Peyer's patch (tissue), 4 donors: ENCODE results near the gene NFE2L1. TPM values are rescaled to one million over a fixed set of nuclear protein-coding genes. Genes with fewer than 3 reads are reported as not detected.
"Not testable (repeated sequence)": the region's sequence is repeated elsewhere in the genome, so short reads cannot be mapped to it uniquely, and the experiment has no call there.

Source experiments
- DNase-seq, 3 donors: peaks; one replicate each; pipeline ENCODE4 v3.0.0-alpha.2; 2017 to 2019
- H3K27ac ChIP-seq, 4 donors: fragments of 200-600 bp; sonication (generic); one replicate each; pipeline ENCODE4 v1.5.1; 2016 to 2019
- H3K27me3 ChIP-seq, 2 donors: fragments of 200-600 bp; sonication (generic); one replicate each; pipeline ENCODE4 v1.5.1; 2019
- H3K36me3 ChIP-seq, 3 donors: fragments of 200-600 bp; sonication (generic); one replicate each; pipeline ENCODE4 v1.5.1; 2016 to 2019
- H3K4me1 ChIP-seq, 4 donors: fragments of 200-600 bp; sonication (generic); one replicate each; pipeline ENCODE4 v1.5.1; 2016 to 2019
- H3K4me3 ChIP-seq, 4 donors: fragments of 200-600 bp; sonication (generic); 1 replicate in 3 of 4; 2 replicates in 1 of 4; pipeline ENCODE4 v1.5.1; 2016 to 2019; ENCODE audit warnings: mild to moderate bottlenecking in 1 of 4
- H3K9me3 ChIP-seq, 4 donors: fragments of 200-600 bp; sonication (generic); one replicate each; pipeline ENCODE4 v1.5.1; 2016 to 2019; ENCODE audit warnings: mild to moderate bottlenecking in 1 of 4
- POLR2A ChIP-seq, 2 donors: fragments of 450-650 bp; IDR thresholded peaks; one replicate each; pipeline ENCODE4 v1.5.1; 2017; ENCODE audit warnings: antibody characterized with exemption in 2 of 2, mild to moderate bottlenecking in 2 of 2, moderate library complexity in 2 of 2
- total RNA-seq, 4 donors: library from RNA; depleted of rRNA; stranded (reverse); fragments of >200 nt; gene quantifications; one replicate each; pipeline ENCODE4 v1.1.0, GENCODE V29; 2016
- TF ChIP-seq, protein P1 (sequence below), 6 experiments: fragments of 450-650 bp in 4 of 6; fragments of 200-600 bp in 2 of 6; sonication (generic) in 1 of 6; IDR thresholded peaks; one replicate each; pipeline ENCODE4 v1.5.1; 2017 to 2019; ENCODE audit warnings: antibody characterized with exemption in 6 of 6, mild to moderate bottlenecking in 3 of 6, moderate library complexity in 1 of 6

The NFE2L1 gene
- total RNA-seq, 4 donors from 2014 or later = 89.1 to 228 (median 217) TPM

DNA sequence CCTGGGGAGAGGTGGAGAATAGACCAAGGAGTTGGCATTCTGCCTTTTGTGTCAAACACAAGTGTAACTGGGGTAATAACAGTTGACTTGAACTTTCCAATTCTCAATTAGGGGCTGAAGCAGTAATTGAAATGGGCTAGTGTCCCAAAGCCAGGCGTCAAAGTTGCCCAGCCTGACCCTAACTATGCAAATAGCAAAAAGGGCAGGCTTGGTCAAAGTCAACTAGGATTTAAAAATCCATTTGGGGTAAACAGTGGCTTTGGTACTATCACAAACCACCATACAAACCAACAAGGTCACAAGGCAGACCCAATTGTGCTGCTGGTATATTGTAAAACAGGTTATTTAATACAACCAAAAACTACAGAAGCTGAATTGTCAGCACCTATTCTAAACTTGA, 18.0 kb downstream of the NFE2L1 start:
- Histone ChIP-seq H3K4me1 (no peaks in the 10 kb centered on the region), H3K36me3 (peaks cover 0 to 80% (median 0%) of the 10 kb centered on the region in 3 donors), H3K27ac (no peak overlapping the region), H3K4me3 (no peak overlapping the region), H3K27me3 (no peaks in the 10 kb centered on the region), H3K9me3 (no peaks in the 10 kb centered on the region)
- DNase-seq = no peak
- TF ChIP-seq, protein P1, sequence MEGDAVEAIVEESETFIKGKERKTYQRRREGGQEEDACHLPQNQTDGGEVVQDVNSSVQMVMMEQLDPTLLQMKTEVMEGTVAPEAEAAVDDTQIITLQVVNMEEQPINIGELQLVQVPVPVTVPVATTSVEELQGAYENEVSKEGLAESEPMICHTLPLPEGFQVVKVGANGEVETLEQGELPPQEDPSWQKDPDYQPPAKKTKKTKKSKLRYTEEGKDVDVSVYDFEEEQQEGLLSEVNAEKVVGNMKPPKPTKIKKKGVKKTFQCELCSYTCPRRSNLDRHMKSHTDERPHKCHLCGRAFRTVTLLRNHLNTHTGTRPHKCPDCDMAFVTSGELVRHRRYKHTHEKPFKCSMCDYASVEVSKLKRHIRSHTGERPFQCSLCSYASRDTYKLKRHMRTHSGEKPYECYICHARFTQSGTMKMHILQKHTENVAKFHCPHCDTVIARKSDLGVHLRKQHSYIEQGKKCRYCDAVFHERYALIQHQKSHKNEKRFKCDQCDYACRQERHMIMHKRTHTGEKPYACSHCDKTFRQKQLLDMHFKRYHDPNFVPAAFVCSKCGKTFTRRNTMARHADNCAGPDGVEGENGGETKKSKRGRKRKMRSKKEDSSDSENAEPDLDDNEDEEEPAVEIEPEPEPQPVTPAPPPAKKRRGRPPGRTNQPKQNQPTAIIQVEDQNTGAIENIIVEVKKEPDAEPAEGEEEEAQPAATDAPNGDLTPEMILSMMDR (IDR thresholded peaks at IDR 0.05) = no peak
- TF ChIP-seq POLR2A (IDR thresholded peaks at IDR 0.05) = no peak

DNA sequence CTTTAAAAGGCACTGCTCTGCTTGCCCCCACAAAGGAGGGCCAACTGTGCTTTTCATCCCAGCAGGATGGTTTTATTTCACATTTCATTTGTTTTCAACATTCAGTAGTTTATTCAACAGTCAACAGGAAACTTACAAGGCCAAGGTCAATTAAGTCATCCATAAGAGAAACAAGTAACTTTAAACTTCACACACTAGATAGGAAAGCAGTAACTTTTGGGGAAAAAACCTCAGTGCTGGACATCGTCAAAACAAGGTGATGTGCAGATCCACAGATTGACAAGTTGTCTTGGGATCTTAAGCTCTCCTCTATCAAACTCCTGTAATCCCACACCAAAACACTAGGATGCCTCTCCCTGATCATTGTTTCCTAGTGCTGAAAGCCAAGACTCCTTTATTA, 18.5 kb downstream of the NFE2L1 start:
- Histone ChIP-seq H3K36me3 (peaks cover 0 to 77% (median 0%) of the 10 kb centered on the region in 3 donors), H3K27me3 (no peaks in the 10 kb centered on the region), H3K4me3 (no peak overlapping the region), H3K4me1 (no peaks in the 10 kb centered on the region), H3K27ac (no peak overlapping the region), H3K9me3 (no peaks in the 10 kb centered on the region)
- no peak for DNase-seq
- TF ChIP-seq, protein P1 (IDR thresholded peaks at IDR 0.05) = no peak
- TF ChIP-seq POLR2A (IDR thresholded peaks at IDR 0.05) = no peak

DNA sequence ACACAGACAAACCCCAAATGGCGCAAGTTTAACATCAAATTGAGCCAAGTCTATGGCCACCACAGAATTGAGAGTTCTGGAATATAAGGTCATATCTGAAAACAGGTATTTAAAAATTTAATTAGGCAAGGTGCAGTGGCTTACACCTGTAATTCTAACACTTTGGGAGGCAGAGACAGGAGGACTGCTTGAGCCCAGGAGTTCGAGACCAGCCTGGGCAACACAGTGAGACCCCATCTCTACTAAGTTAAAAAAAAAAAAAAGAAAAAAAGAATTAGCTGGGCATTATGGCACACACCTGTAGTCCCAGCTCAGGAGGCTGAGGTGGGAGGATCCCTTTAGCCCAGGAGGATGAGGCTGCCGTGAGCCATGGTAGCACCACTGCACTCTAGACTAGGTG, 19.1 kb downstream of the NFE2L1 start:
- no peaks in the 10 kb centered on the region for H3K4me1 ChIP-seq
- H3K36me3 ChIP-seq = peaks cover 0 to 73% (median 0%) of the 10 kb centered on the region in 3 donors
- DNase-seq = no peak

DNA sequence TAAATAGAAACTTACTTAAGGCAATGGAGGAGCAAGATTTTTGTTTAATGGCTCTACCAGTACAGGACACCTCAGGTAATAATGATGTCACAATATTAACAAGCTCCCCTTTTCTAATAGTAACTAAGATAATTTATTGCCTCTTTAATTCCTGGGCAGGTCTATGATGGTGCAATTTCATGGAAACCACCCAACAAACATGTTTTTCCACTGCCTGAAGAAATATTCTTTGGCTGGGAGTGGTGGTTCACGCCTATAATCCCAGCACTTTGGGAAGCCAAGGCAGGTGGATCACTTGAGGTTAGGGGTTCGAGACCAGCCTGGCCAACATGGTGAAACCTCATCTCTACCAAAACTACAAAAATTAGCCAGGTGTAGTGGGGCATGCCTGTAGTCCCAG, 19.6 kb downstream of the NFE2L1 start:
- not testable (repeated sequence) for H3K4me1 ChIP-seq, H3K27ac ChIP-seq, DNase-seq, H3K4me3 ChIP-seq, H3K9me3 ChIP-seq, H3K27me3 ChIP-seq
- peaks cover 0 to 73% (median 0%) of the 10 kb centered on the region in 3 donors for H3K36me3 ChIP-seq

More for the DNA sequence above, 19.1 kb downstream of the NFE2L1 start:
- Histone ChIP-seq H3K9me3 (no peaks in the 10 kb centered on the region), H3K27me3 (no peaks in the 10 kb centered on the region), H3K27ac (no peak overlapping the region), H3K4me3 (no peak overlapping the region)
- TF ChIP-seq, protein P1 (IDR thresholded peaks at IDR 0.05) = no peak
- no peak for TF ChIP-seq POLR2A (IDR thresholded peaks at IDR 0.05)

- Histone ChIP-seq H3K27ac (no peak overlapping the region), H3K27me3 (no peaks in the 10 kb centered on the region), H3K4me3 (no peak overlapping the region), H3K36me3 (peaks cover 0 to 72% (median 0%) of the 10 kb centered on the region in 3 donors), H3K4me1 (no peaks in the 10 kb centered on the region), H3K9me3 (no peaks in the 10 kb centered on the region)
- peak in 1 of 3 donors; percentile 44 for DNase-seq
- TF ChIP-seq POLR2A (IDR thresholded peaks at IDR 0.05) = no peak
- TF ChIP-seq, protein P1 (IDR thresholded peaks at IDR 0.05) = peak in 3 of 6 experiments; percentile 11 to 41 (median 40)
Measured at GRCh38 chr17:48068491-48068961, 20.4 kb downstream of the NFE2L1 start.

GRCh38 chr17:48070195-48070594, 22.0 kb downstream of the NFE2L1 start:
- Histone ChIP-seq H3K4me1 (no peaks in the 10 kb centered on the region), H3K27me3 (no peaks in the 10 kb centered on the region), H3K36me3 (peaks cover 0 to 70% (median 0%) of the 10 kb centered on the region in 3 donors), H3K27ac (no peak overlapping the region), H3K4me3 (no peak overlapping the region), H3K9me3 (no peaks in the 10 kb centered on the region)
- no peak for DNase-seq
- TF ChIP-seq, protein P1 (IDR thresholded peaks at IDR 0.05) = no peak
- TF ChIP-seq POLR2A (IDR thresholded peaks at IDR 0.05) = no peak
